H9 (cell line): ENCODE data around the gene RAC2. TPM values are rescaled to one million over a fixed set of nuclear protein-coding genes. Genes with fewer than 3 reads are reported as not detected.
A peak's percentile ranks its signal among the peaks of the same experiment; 100 is the strongest.

Experiments used
- DNase-seq: peaks from one replicate; pipeline ENCODE4 v3.0.0-alpha.2; 2017
- H2AFZ ChIP-seq: one replicate; pipeline ENCODE4 v1.6.1; 2013; ENCODE audit warnings: mild to moderate bottlenecking, low read length, control low read depth, moderate library complexity
- H2AK5ac ChIP-seq: 2 replicates; pipeline ENCODE4 v1.6.1; 2013; ENCODE audit warnings: low read length, control low read depth, mixed read lengths; ENCODE audit not compliant: insufficient read length
- H2BK120ac ChIP-seq: one replicate; pipeline ENCODE4 v1.6.1; 2013; ENCODE audit warnings: low read depth, mild to moderate bottlenecking, low read length, control low read depth, inconsistent platforms; ENCODE audit not compliant: poor library complexity, severe bottlenecking
- H2BK12ac ChIP-seq: 2 replicates; pipeline ENCODE4 v1.6.1; 2013; ENCODE audit warnings: low read length, control low read depth, mixed read lengths, low read depth; ENCODE audit not compliant: insufficient read length
- H2BK15ac ChIP-seq: 2 replicates; pipeline ENCODE4 v1.6.1; 2013; ENCODE audit warnings: low read depth, low read length, control low read depth
- H2BK20ac ChIP-seq: one replicate; pipeline ENCODE4 v1.6.1; 2013; ENCODE audit warnings: low read depth, mild to moderate bottlenecking, low read length, control low read depth, inconsistent platforms; ENCODE audit not compliant: poor library complexity, severe bottlenecking
- H2BK5ac ChIP-seq: 2 replicates; pipeline ENCODE4 v1.6.1; 2013; ENCODE audit warnings: low read length, control low read depth, mixed read lengths; ENCODE audit not compliant: insufficient read length
- H3K14ac ChIP-seq: 2 replicates; pipeline ENCODE4 v1.6.1; 2013; ENCODE audit warnings: low read length, control low read depth; ENCODE audit not compliant: insufficient read depth
- H3K18ac ChIP-seq: 2 replicates; pipeline ENCODE4 v1.6.1; 2013; ENCODE audit warnings: low read depth, mild to moderate bottlenecking, mixed read lengths, low read length, control low read depth; ENCODE audit not compliant: insufficient read length
- H3K23ac ChIP-seq: 2 replicates; pipeline ENCODE4 v1.6.1; 2013; ENCODE audit warnings: low read length, control low read depth, mixed read lengths, low read depth; ENCODE audit not compliant: insufficient read length
- H3K23me2 ChIP-seq: 2 replicates; pipeline ENCODE4 v1.6.1; 2013; ENCODE audit warnings: low read depth, mild to moderate bottlenecking, mixed read lengths, low read length, control low read depth; ENCODE audit not compliant: insufficient read length, poor library complexity, severe bottlenecking
- H3K27ac ChIP-seq: 2 replicates; pipeline ENCODE4 v1.5.1; 2013; ENCODE audit warnings: low read length, control low read depth, mixed read lengths, low read depth; ENCODE audit not compliant: insufficient read length
- H3K27me3 ChIP-seq: 2 replicates; pipeline ENCODE4 v1.6.1; 2013; ENCODE audit warnings: low read length, control low read depth, inconsistent platforms; ENCODE audit not compliant: insufficient read depth
- H3K4ac ChIP-seq: 2 replicates; pipeline ENCODE4 v1.6.1; 2013; ENCODE audit warnings: low read depth, mild to moderate bottlenecking, control low read depth, inconsistent platforms, low read length, moderate library complexity
- H3K4me1 ChIP-seq: 2 replicates; pipeline ENCODE4 v1.6.1; 2013; ENCODE audit warnings: low read length, control low read depth, inconsistent platforms; ENCODE audit not compliant: insufficient read depth
- H3K4me2 ChIP-seq: 2 replicates; pipeline ENCODE4 v1.6.1; 2013; ENCODE audit warnings: low read length, control low read depth, mixed read lengths; ENCODE audit not compliant: insufficient read length, insufficient read depth
- H3K56ac ChIP-seq: 2 replicates; pipeline ENCODE4 v1.6.1; 2013; ENCODE audit warnings: low read depth, mild to moderate bottlenecking, mixed read lengths, low read length, control low read depth; ENCODE audit not compliant: insufficient read length
- H3K79me1 ChIP-seq: 2 replicates; pipeline ENCODE4 v1.6.1; 2013; ENCODE audit warnings: low read depth, mild to moderate bottlenecking, moderate library complexity, low read length, control low read depth, inconsistent platforms; ENCODE audit not compliant: insufficient read depth, poor library complexity, severe bottlenecking
- H3K79me2 ChIP-seq: 2 replicates; pipeline ENCODE4 v1.6.1; 2013; ENCODE audit warnings: low read length, control low read depth, inconsistent platforms; ENCODE audit not compliant: insufficient read depth
- H3K9ac ChIP-seq: 2 replicates; pipeline ENCODE4 v1.6.1; 2013; ENCODE audit warnings: low read length, control low read depth, mixed read lengths; ENCODE audit not compliant: insufficient read length; ENCODE audit errors: extremely low read depth
- H3K9me3 ChIP-seq: one replicate; pipeline ENCODE4 v1.6.1; 2013; ENCODE audit warnings: low read depth, low read length, inconsistent platforms; ENCODE audit not compliant: control insufficient read depth
- H3T11ph ChIP-seq: one replicate; pipeline ENCODE4 v1.6.1; 2013; ENCODE audit warnings: mild to moderate bottlenecking, low read length, control low read depth, inconsistent platforms
- H4K20me1 ChIP-seq: one replicate; pipeline ENCODE4 v1.6.1; 2013; ENCODE audit not compliant: control insufficient read depth, insufficient read length, insufficient read depth
- H4K5ac ChIP-seq: 2 replicates; pipeline ENCODE4 v1.6.1; 2013; ENCODE audit warnings: low read depth, mild to moderate bottlenecking, mixed read lengths, low read length, control low read depth; ENCODE audit not compliant: insufficient read length
- H4K8ac ChIP-seq: replicated peaks from 2 replicates; pipeline ENCODE4 v1.6.1; 2013; ENCODE audit warnings: low read length, control low read depth, mixed read lengths, low read depth; ENCODE audit not compliant: insufficient read length
- H4K91ac ChIP-seq: 2 replicates; pipeline ENCODE4 v1.6.1; 2013; ENCODE audit warnings: low read depth, mild to moderate bottlenecking, moderate library complexity, mixed read lengths, low read length, control low read depth; ENCODE audit not compliant: insufficient read length
- H3K27ac Mint-ChIP-seq, 3 experiments: 2 replicates in 2 of 3; 3 replicates in 1 of 3; pipeline ENCODE4 v1.8.0; 2020 to 2021; ENCODE audit warnings: mixed read lengths in 3 of 3, mild to moderate bottlenecking in 1 of 3, moderate library complexity in 1 of 3
- H3K27me3 Mint-ChIP-seq: 2 replicates; pipeline ENCODE4 v1.8.0; 2021; ENCODE audit warnings: low read depth, mild to moderate bottlenecking, moderate library complexity, mixed read lengths
- H3K36me3 Mint-ChIP-seq, 3 experiments: 2 replicates in 2 of 3; 3 replicates in 1 of 3; pipeline ENCODE4 v1.8.0; 2020 to 2021; ENCODE audit warnings: low read depth in 3 of 3, mixed read lengths in 3 of 3; ENCODE audit not compliant: insufficient read depth in 1 of 3
- H3K4me1 Mint-ChIP-seq, 2 experiments: 2 replicates each; pipeline ENCODE4 v1.8.0; 2020; ENCODE audit warnings: mixed read lengths in 2 of 2
- H3K4me3 Mint-ChIP-seq, 2 experiments: 2 replicates in 1 of 2; 3 replicates in 1 of 2; pipeline ENCODE4 v1.8.0; 2020 to 2021; ENCODE audit warnings: mild to moderate bottlenecking in 2 of 2, mixed read lengths in 2 of 2, moderate library complexity in 1 of 2
- H3K9me3 Mint-ChIP-seq, 2 experiments: 2 replicates in 1 of 2; 3 replicates in 1 of 2; pipeline ENCODE4 v1.8.0; 2020; ENCODE audit warnings: mild to moderate bottlenecking in 2 of 2, mixed read lengths in 2 of 2, moderate library complexity in 1 of 2
- WGBS: extraction: QIAGEN DNeasy Blood & Tissue Kit; methylation state at CpG from one replicate; pipeline ENCODE4 v1.1.7; 2013; ENCODE audit warnings: missing lambda C conversion rate, low lambda C conversion rate, mixed read lengths; ENCODE audit not compliant: insufficient read length; ENCODE audit errors: extremely low coverage; 5-methylcytosine and 5-hydroxymethylcytosine counted together
- total RNA-seq: library from RNA; stranded (reverse); gene quantifications from 2 replicates; pipeline ENCODE4 v1.2.1, GENCODE V29; 2021
- TF ChIP-seq, protein P1 (sequence below): fragments of 200-600 bp; sonication (generic); conservative IDR thresholded peaks from 3 replicates; pipeline ENCODE4 v1.8.0; 2021; ENCODE audit warnings: antibody characterized with exemption, mild to moderate bottlenecking

The RAC2 gene
- total RNA-seq, 1 experiment from 2014 or later = 2.8 TPM

GRCh38 chr22:37263966-37264887, 20.2 kb upstream of the RAC2 start:
- TF ChIP-seq, protein P1, sequence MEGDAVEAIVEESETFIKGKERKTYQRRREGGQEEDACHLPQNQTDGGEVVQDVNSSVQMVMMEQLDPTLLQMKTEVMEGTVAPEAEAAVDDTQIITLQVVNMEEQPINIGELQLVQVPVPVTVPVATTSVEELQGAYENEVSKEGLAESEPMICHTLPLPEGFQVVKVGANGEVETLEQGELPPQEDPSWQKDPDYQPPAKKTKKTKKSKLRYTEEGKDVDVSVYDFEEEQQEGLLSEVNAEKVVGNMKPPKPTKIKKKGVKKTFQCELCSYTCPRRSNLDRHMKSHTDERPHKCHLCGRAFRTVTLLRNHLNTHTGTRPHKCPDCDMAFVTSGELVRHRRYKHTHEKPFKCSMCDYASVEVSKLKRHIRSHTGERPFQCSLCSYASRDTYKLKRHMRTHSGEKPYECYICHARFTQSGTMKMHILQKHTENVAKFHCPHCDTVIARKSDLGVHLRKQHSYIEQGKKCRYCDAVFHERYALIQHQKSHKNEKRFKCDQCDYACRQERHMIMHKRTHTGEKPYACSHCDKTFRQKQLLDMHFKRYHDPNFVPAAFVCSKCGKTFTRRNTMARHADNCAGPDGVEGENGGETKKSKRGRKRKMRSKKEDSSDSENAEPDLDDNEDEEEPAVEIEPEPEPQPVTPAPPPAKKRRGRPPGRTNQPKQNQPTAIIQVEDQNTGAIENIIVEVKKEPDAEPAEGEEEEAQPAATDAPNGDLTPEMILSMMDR = no peak
- Histone ChIP-seq H3K27me3 (no peaks in the 10 kb centered on the region; the same call in 1 of the 2 replicates), H3K79me1 (no peaks in the 10 kb centered on the region), H3K4me1 (0 out of 2 replicates have a peak, but pooled peaks cover under 1% of the 10 kb centered on the region), H3K23me2 (no peaks in the 10 kb centered on the region), H3K18ac (no peak overlapping the region), H2BK20ac (no peak overlapping the region), H3K4ac (no peak overlapping the region), H2AK5ac (no peak overlapping the region), H2BK5ac (no peak overlapping the region), H2BK120ac (no peak overlapping the region), H4K20me1 (peaks cover 3% of the 10 kb centered on the region), H3T11ph (no peak overlapping the region), H3K9ac (no peak overlapping the region), H3K27ac (no peak overlapping the region), H2BK12ac (no peak overlapping the region), H3K79me2 (no peaks in the 10 kb centered on the region), H3K9me3 (no peaks in the 10 kb centered on the region), H3K23ac (no peak overlapping the region), H4K91ac (no peak overlapping the region), H4K5ac (no peak overlapping the region), H3K56ac (no peak overlapping the region), H3K14ac (no peak overlapping the region), H2AFZ (no peak overlapping the region), H4K8ac (no peak overlapping the region), H2BK15ac (no peak overlapping the region), H3K4me2 (no peak overlapping the region)
- Mint-ChIP-seq H3K36me3 (peaks cover 2 to 12% (median 2%) of the 10 kb centered on the region in 3 experiments; a peak in 5 of 7 replicates), H3K4me1 (peaks cover 16 to 25% of the 10 kb centered on the region in 2 experiments), H3K27me3 (peaks cover 69% of the 10 kb centered on the region), H3K27ac (no peak overlapping the region), H3K4me3 (no peak overlapping the region), H3K9me3 (peaks cover 18 to 22% of the 10 kb centered on the region in 2 experiments)
- peak; percentile 21 for DNase-seq
- no CpG with 5 or more reads among the region's 10 CpGs for WGBS
